GM19397 (cell line): ENCODE results near the gene RITA1.
A peak's percentile ranks its signal among the peaks of the same experiment; 100 is the strongest.
"Not testable (repeated sequence)": the region's sequence is repeated elsewhere in the genome, so short reads cannot be mapped to it uniquely, and the experiment has no call there.

Source experiments
- ATAC-seq: cut with Tn5 transposase; IDR thresholded peaks from one replicate; pipeline ENCODE4 v1.9.1; 2021; ENCODE audit warnings: mild to moderate bottlenecking, moderate library complexity; ENCODE audit not compliant: unreplicated experiment

Gene RITA1, protein sequence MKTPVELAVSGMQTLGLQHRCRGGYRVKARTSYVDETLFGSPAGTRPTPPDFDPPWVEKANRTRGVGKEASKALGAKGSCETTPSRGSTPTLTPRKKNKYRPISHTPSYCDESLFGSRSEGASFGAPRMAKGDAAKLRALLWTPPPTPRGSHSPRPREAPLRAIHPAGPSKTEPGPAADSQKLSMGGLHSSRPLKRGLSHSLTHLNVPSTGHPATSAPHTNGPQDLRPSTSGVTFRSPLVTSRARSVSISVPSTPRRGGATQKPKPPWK

DNA sequence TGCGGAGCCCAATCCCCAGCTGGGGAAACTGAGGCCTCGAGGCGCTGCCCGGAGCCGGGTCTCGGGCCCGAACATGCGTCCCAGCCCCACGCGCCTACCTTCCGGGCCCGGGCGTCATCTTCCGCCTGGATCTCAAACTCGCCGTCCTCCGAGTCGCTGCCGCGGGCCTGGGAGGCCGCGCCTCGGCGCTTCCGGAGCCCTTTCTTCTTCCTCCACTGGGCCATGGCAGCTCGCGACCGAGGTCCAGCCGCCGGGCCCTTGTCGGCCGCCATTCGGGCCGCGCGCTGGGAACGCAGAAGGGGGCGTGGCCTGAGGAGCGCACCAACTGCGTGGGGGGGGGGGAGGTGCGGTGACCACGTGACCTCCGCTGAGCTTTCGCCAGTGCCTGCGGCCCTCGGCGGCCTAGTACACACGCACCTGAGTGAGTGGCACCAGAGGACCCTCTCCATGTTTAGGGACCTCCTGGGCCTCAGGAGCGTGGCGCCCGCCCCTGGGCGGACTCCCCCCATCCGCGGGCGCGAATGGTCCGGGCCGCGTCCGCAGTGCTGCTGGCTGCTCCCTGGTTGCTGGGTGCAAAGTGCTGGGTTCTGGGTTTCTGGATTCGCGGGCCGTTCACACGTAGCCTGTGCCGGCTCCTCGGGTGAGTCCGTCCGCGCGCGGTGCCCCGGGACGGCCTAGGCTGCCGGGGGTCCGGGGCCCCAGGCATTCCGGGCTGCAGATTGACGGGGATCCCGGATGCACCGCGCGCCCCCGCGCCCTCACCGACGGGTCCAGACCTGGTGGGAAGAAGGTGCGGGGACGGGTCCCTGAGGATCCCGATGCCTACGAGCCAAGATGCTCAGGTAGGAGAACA, at the start of gene RITA1, which contains the start of gene DDX54:
TSS of gene RITA1 (plus strand) at position 542 of the 853 bp plus-strand sequence. CDS start 1,026 bp downstream, outside the sequence.
TSS of gene DDX54 (minus strand) at position 299 of the 853 bp plus-strand sequence. CDS start at position 272, 27 bp downstream.
- ATAC-seq, result peak; percentile 48

- ATAC-seq, result no peak
These were observed 49.2 kb upstream of the RITA1 start for GRCh38 chr12:113136128-113136989.

GRCh38 chr12:113136990-113137511, 48.5 kb upstream of the RITA1 start:
- no peak for ATAC-seq

DNA sequence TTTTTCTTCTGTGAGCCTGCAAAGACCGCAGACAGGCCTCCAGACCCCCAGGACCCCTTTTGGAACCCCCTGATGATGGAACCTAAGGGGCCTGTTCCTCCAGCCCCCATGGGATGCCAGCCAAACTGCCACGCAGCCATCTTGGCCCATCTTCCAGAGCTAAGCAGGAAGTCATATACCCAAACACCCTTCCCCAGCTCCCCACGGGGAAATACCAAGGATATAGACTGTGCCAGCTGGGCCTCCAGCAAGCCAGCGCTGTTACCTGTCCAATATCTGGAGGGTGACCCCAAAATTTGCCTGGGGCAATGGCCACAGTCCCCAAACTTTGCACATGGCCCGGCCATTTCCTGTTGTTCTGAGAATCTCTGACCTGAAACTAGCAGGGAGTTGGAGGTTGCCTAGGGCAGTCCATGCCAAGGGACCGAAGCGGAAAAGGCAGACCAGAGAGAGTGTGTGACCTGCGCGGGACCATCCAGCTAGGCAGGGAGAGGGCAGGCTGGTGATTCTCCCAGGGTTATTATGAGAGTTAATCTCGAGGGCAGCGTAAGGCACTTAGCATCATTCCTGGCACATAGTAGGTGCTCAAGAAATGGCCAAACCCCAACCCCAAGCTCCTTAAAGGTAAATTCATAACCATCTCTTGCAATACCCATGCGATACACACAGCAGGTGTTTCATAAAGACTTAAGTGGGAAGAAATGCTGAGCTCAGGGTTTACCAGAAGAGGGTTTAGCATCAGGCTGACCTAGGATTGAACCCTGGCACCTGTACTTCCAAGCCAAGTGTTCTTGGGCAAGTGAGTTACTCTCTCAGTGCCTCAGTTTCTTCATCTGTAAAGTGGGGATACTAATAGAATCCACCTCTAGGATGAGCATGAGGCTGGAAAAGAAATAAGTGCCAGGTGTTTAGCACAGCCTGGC, 47.4 kb upstream of the RITA1 start:
- no peak for ATAC-seq

GRCh38 chr12:113138826-113139225, 46.7 kb upstream of the RITA1 start:
- no peak for ATAC-seq

DNA sequence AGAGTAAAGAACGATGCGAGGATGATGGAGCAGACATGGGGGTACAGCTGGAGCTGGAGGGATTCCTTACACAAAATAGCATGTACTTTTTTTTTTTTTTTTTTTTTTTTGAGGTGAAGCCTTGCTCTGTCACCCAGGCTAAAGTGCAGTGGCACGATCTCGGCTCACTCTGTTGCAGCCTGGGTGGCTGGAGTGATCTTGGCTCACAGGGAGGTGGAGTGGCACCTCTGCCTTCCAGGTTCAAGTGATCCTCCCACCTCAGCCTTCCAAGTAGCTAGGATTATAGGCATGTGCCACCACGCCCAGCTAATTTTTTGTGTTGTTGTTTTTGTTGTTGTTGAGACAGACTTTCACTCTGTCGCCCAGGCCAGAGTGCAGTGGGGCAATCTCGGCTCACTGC, 44.8 kb upstream of the RITA1 start:
- ATAC-seq, result no peak

DNA sequence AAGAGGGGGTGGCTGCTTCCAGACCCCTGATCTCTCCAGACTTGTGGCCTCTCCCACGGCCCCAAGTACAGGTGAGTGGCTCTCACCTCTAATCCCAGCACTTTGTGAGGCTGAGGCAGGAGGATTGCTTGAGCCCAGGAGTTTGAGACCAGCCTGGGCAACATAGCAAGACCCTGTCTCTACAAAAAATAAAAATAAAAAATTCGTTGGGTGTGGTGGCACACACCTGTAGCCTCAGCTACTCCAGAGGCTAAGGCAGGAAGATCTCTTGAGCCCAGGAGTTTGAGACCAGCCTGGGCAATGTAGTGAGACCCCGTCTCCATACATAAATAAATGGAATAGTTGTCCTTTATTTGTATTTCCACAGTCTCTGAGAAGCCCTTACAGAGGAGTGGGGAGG, 43.8 kb upstream of the RITA1 start:
- ATAC-seq, result not testable (repeated sequence)

- ATAC-seq, result no peak
These were observed 43.2 kb upstream of the RITA1 start for GRCh38 chr12:113142173-113142885.

DNA sequence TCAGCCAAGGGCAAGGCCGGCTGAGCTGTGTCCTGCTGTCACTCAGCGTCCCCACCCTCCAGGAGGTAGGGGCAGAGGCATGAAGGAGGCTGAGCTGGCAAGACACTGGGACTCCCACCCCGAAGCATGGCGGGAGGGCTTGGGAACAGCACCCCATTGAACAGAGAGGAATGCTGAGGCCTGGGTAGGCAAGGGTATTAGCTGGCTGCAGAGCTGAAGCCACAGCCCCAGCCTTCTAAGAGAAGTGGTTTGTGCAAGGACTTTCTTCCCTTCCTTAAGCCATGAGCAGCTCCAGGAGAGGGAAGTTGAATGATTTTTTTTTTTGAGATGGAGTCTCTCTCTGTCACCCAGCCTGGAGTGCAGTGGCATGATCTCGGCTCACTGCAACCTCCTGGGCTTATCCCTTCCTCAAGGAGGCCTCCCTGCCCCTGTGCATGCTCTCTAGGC, 42.6 kb upstream of the RITA1 start:
- no peak for ATAC-seq

- ATAC-seq, result no peak
These were observed 41.6 kb upstream of the RITA1 start for GRCh38 chr12:113143959-113144358.

GRCh38 chr12:113144806-113145205, 40.7 kb upstream of the RITA1 start:
- no peak for ATAC-seq

- no peak for ATAC-seq
These were observed 39.6 kb upstream of the RITA1 start for GRCh38 chr12:113145720-113146551.

- no peak for ATAC-seq
These were observed 38.5 kb upstream of the RITA1 start for GRCh38 chr12:113146999-113147398.

DNA sequence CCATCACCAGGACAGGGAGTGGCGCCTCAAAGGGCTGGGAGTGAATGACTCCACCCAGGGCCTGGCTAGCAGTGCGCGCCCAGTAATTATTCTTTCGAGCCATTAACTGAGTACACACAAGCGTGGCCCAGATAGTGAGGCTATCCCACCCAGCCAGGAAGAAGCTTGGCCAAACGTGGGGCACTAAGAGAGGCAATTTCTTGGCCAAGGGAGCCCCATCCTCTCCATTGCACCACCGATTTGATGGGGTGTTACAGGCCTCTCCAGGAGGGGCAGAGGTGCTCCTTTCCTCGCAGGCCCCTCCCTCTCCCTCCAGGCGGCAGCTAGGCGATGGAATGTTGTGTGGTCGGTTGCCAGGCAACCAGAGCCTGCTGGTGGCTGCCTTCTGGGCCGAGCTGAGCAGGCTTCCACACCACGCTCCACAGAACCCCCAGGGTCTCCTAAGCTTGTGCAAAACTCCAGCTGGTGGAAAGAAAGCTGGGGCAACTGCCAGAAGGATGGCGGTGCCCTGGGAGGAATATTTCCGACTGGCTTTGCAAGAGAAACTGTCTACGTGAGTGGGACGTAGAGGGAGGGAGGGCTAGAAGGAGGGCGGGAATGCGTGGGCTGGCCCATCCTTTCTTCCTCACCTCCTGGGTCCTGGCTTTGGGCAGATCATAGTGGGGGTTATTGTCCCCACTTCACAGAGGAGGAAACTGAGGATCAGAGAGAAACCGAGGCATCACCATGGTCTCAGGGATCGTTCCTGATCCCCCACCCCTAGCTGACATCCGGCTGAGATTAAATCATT, 36.0 kb upstream of the RITA1 start, which contains the start of gene CFAP73:
TSS of gene CFAP73 (plus strand) at position 364 of the 790 bp plus-strand sequence. CDS start at position 498, 134 bp downstream.
- no peak for ATAC-seq

- ATAC-seq, result no peak
These were observed 33.9 kb upstream of the RITA1 start for GRCh38 chr12:113151655-113152054.

GRCh38 chr12:113152196-113152834, 33.2 kb upstream of the RITA1 start:
- ATAC-seq, result no peak
